ENCODE measurements around the gene SFMBT1.

Gene SFMBT1

DNA sequence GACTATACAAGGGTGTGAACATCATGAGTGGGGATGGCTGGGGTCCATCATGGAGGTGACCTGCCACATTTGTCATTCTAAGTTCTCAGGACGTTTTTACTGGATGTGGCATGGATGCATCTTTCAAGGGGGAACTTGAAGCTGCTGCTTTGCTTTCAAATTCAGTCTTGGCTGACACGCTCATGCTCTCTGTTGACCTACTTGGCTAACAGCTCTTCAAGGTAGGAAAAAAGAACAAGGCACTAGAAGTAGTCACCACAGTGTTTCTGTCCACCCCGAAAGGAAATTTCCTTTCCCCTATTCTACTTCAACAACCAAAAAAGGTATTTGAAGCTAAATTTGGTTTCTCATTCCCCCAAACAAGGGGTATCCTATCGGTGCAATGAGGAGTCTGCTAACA, 163.5 kb downstream of the SFMBT1 start:
- Histone ChIP-seq H3K9me3 (ENCODE audit: control insufficient read depth, insufficient read depth, low read depth, low read length) (no peaks in the 10 kb centered on the region), H3K4me3 (ENCODE audit: low read depth, low read length) (no peak overlapping the region), H3K27ac (ENCODE audit: extremely low read depth, low read depth, low read length) (no peak overlapping the region), H3K36me3 (ENCODE audit: control insufficient read depth in 2 of 2, insufficient read depth in 1 of 2, low read length in 2 of 2) (peaks cover 0 to 20% of the 10 kb centered on the region in 2 experiments; a peak in 1 of 3 replicates), H3K4me1 (ENCODE audit: control insufficient read depth, insufficient read depth, low read length) (no peaks in the 10 kb centered on the region)
- POLR2A ChIA-PET = no interaction called here
- CTCF ChIA-PET = no interaction called here
- no peak for TF ChIP-seq ZNF785 (tag by site-specific recombination; IDR thresholded peaks at IDR 0.05)
- TF ChIP-seq ZNF473 (tag by site-specific recombination; IDR thresholded peaks at IDR 0.05) = no peak
- TF ChIP-seq MYNN (tag by site-specific recombination; IDR thresholded peaks at IDR 0.05; ENCODE audit: borderline replicate concordance) = no peak
- no peak for TF ChIP-seq ZNF514 (tag by site-specific recombination; IDR thresholded peaks at IDR 0.05)
- TF ChIP-seq, protein P1, sequence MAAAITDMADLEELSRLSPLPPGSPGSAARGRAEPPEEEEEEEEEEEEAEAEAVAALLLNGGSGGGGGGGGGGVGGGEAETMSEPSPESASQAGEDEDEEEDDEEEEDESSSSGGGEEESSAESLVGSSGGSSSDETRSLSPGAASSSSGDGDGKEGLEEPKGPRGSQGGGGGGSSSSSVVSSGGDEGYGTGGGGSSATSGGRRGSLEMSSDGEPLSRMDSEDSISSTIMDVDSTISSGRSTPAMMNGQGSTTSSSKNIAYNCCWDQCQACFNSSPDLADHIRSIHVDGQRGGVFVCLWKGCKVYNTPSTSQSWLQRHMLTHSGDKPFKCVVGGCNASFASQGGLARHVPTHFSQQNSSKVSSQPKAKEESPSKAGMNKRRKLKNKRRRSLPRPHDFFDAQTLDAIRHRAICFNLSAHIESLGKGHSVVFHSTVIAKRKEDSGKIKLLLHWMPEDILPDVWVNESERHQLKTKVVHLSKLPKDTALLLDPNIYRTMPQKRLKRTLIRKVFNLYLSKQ (tag by site-specific recombination; IDR thresholded peaks at IDR 0.05; ENCODE audit: borderline replicate concordance) = no peak
- no peak for TF ChIP-seq ZBTB20 (tag by site-specific recombination; IDR thresholded peaks at IDR 0.05)
- TF ChIP-seq, protein P2, sequence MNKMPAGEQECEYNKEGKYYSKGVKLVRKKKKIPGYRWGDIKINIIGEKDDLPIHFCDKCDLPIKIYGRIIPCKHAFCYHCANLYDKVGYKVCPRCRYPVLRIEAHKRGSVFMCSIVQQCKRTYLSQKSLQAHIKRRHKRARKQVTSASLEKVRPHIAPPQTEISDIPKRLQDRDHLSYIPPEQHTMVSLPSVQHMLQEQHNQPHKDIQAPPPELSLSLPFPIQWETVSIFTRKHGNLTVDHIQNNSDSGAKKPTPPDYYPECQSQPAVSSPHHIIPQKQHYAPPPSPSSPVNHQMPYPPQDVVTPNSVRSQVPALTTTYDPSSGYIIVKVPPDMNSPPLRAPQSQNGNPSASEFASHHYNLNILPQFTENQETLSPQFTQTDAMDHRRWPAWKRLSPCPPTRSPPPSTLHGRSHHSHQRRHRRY (tag by site-specific recombination; IDR thresholded peaks at IDR 0.05) = no peak
- TF ChIP-seq ZNF707 (tag by site-specific recombination; IDR thresholded peaks at IDR 0.05) = no peak
- TF ChIP-seq ZNF654 (tag by site-specific recombination; IDR thresholded peaks at IDR 0.05; ENCODE audit: low read depth) = no peak
- no peak for TF ChIP-seq ZNF37A (tag by site-specific recombination; IDR thresholded peaks at IDR 0.05)
- no peak for TF ChIP-seq ZNF623 (tag by site-specific recombination; IDR thresholded peaks at IDR 0.05)
- TF ChIP-seq ZNF274 (IDR thresholded peaks at IDR 0.05; ENCODE audit: low read length) = no peak
- TF ChIP-seq ZNF274 (tag by site-specific recombination; IDR thresholded peaks at IDR 0.05; ENCODE audit: borderline replicate concordance) = no peak

DNA sequence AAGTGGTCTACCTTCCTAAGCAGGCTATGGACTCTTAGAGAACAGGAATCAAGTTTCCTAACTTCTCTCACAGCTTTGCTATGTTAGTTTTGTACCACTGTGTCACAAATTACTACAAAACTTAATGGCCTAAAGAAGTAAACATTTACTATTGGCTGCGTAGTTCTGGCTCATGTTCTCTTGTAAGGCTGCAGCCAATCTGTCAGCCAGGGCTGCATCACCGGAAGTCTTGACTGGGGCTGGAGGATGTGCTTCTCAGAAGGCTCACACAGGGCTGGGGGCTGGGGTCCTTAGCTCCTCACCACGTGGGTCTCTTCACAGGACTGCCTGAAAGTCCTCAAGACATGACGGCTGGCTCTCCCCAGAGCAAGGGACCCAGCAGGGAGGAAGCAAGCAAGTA, 164.0 kb downstream of the SFMBT1 start:
- Histone ChIP-seq H3K9me3 (ENCODE audit: control insufficient read depth, insufficient read depth, low read depth, low read length) (no peaks in the 10 kb centered on the region), H3K4me3 (ENCODE audit: low read depth, low read length) (no peak overlapping the region), H3K4me1 (ENCODE audit: control insufficient read depth, insufficient read depth, low read length) (no peaks in the 10 kb centered on the region), H3K36me3 (ENCODE audit: control insufficient read depth in 2 of 2, insufficient read depth in 1 of 2, low read length in 2 of 2) (peaks cover 0 to 17% of the 10 kb centered on the region in 2 experiments; a peak in 1 of 3 replicates), H3K27ac (ENCODE audit: extremely low read depth, low read depth, low read length) (no peak overlapping the region)
- ChIA-PET POLR2A (no interaction called here), CTCF (no interaction called here)
- TF ChIP-seq OSR2 (tag by site-specific recombination; IDR thresholded peaks at IDR 0.05) (no peak), ZNF510 (tag by site-specific recombination; IDR thresholded peaks at IDR 0.05; ENCODE audit: insufficient replicate concordance) (no peak), ZNF837 (tag by site-specific recombination; IDR thresholded peaks at IDR 0.05) (no peak), ZNF26 (tag by site-specific recombination; IDR thresholded peaks at IDR 0.05) (no peak), ZNF488 (tag by site-specific recombination; IDR thresholded peaks at IDR 0.05) (no peak), CTCF (tag by site-specific recombination; IDR thresholded peaks at IDR 0.05) (no peak), ZNF600 (tag by site-specific recombination; IDR thresholded peaks at IDR 0.05) (no peak), ZNF157 (tag by site-specific recombination; IDR thresholded peaks at IDR 0.05) (no peak), GLIS2 (tag by site-specific recombination; IDR thresholded peaks at IDR 0.05) (no peak), SALL2 (tag by site-specific recombination; IDR thresholded peaks at IDR 0.05; ENCODE audit: borderline replicate concordance) (no peak), ATF2 (tag by site-specific recombination; IDR thresholded peaks at IDR 0.05; ENCODE audit: low read depth) (no peak), KLF8 (tag by site-specific recombination; IDR thresholded peaks at IDR 0.05) (no peak)

All from HEK293 (cell line).